Gastroesophageal sphincter (tissue), 3 donors: ENCODE data around the gene SLMAP.

ENCODE experiments used
- CTCF ChIP-seq, 4 experiments: fragments of 200-600 bp in 2 of 4; fragments of 450-650 bp in 2 of 4; sonication (generic) in 1 of 4; IDR thresholded peaks; one replicate each; pipeline ENCODE4 v1.5.1; 2017 to 2019; ENCODE audit warnings: antibody characterized with exemption in 4 of 4, mild to moderate bottlenecking in 2 of 4, moderate library complexity in 2 of 4
- EP300 ChIP-seq: sonication (generic); formaldehyde crosslinking; IDR thresholded peaks from one replicate; pipeline ENCODE4 v1.6.1; 2017; ENCODE audit warnings: antibody characterized with exemption, mild to moderate bottlenecking
- POLR2A ChIP-seq, 2 donors: fragments of 450-650 bp; IDR thresholded peaks; one replicate each; pipeline ENCODE4 v1.6.1; 2017; ENCODE audit warnings: antibody characterized with exemption in 2 of 2, mild to moderate bottlenecking in 2 of 2, moderate library complexity in 1 of 2
- POLR2AphosphoS5 ChIP-seq: sonication (generic); formaldehyde crosslinking; IDR thresholded peaks from one replicate; pipeline ENCODE4 v1.6.1; 2017; ENCODE audit warnings: antibody characterized with exemption

- TF ChIP-seq POLR2AphosphoS5: no peak
- no peak for TF ChIP-seq CTCF (IDR thresholded peaks at IDR 0.05)
- TF ChIP-seq EP300: no peak
- no peak for TF ChIP-seq POLR2A (IDR thresholded peaks at IDR 0.05)
These were observed 201.7 kb downstream of the SLMAP start for GRCh38 chr3:57957824-57958223.
